Fibroblast of the aortic adventitia (primary cell): Measurements from ENCODE around the gene DDX17. TPM values are rescaled to one million over a fixed set of nuclear protein-coding genes. Genes with fewer than 3 reads are reported as not detected.

Experiments used
- DNase-seq: peaks from one replicate; pipeline ENCODE4 v3.0.0-alpha.2; 2010; ENCODE audit warnings: low read depth
- H3K4me3 ChIP-seq: 2 replicates; pipeline ENCODE4 v1.5.1; 2011; ENCODE audit warnings: low read depth, mild to moderate bottlenecking, control low read depth, low read length, moderate library complexity
- total RNA-seq: library from RNA; depleted of rRNA; stranded (reverse); fragments of >200 nt; gene quantifications from 2 replicates; pipeline ENCODE4 v1.2.3, GENCODE V29; 2012; ENCODE audit warnings: low replicate concordance
- TF ChIP-seq, protein P1 (sequence below): IDR thresholded peaks from 2 replicates; pipeline ENCODE4 v1.5.1; 2011; ENCODE audit warnings: mild to moderate bottlenecking, low read length, control low read depth, inconsistent platforms; ENCODE audit not compliant: insufficient read depth

The DDX17 gene
- total RNA-seq, 1 donor = 322 TPM

DNA sequence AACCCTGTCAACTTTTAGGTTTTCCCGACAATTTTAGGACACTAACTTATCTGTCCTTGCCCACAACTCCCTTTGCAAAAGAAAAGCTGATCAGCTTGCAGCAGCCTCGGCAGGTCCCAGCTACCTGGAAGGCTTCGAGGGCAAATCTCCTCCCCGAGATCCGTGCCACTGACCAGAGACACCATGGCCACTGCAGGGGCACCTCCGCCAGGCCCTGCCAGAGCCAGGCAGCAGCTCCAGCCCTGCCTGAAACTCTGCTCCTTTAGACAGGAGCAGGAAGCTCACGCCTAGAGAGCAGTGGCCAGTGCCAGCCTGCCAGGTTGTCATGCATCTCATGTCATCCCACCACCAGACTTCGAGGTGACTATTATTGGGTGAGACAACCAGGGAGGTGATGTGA is 72.2 kb downstream of the DDX17 start:
- TF ChIP-seq, protein P1, sequence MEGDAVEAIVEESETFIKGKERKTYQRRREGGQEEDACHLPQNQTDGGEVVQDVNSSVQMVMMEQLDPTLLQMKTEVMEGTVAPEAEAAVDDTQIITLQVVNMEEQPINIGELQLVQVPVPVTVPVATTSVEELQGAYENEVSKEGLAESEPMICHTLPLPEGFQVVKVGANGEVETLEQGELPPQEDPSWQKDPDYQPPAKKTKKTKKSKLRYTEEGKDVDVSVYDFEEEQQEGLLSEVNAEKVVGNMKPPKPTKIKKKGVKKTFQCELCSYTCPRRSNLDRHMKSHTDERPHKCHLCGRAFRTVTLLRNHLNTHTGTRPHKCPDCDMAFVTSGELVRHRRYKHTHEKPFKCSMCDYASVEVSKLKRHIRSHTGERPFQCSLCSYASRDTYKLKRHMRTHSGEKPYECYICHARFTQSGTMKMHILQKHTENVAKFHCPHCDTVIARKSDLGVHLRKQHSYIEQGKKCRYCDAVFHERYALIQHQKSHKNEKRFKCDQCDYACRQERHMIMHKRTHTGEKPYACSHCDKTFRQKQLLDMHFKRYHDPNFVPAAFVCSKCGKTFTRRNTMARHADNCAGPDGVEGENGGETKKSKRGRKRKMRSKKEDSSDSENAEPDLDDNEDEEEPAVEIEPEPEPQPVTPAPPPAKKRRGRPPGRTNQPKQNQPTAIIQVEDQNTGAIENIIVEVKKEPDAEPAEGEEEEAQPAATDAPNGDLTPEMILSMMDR = no peak
- H3K4me3 ChIP-seq = no peak overlapping the region
- no peak for DNase-seq

Other genes starting within 250 kb of the DDX17 start
- gene TMEM184B, start 233.3 kb downstream of the DDX17 start, total RNA-seq = 20.2 and 46.0 TPM in 2 replicates
- gene CSNK1E, start 188.9 kb downstream of the DDX17 start, total RNA-seq = 31.5 and 94.7 TPM in 2 replicates
- not detected in 2 replicates for gene KCNJ4, start 51.1 kb downstream of the DDX17 start, total RNA-seq
- gene KDELR3, start 38.2 kb downstream of the DDX17 start, total RNA-seq = 22.1 and 183 TPM in 2 replicates
- gene DMC1, start 63.9 kb upstream of the DDX17 start, total RNA-seq = 1.3 and 5.3 TPM in 2 replicates
- 0.74 and 2.0 TPM in 2 replicates for gene FAM227A, start 150.1 kb upstream of the DDX17 start, total RNA-seq
- gene CBY1, start 150.3 kb upstream of the DDX17 start, total RNA-seq = 14.3 and 19.4 TPM in 2 replicates
- 32.2 and 70.4 TPM in 2 replicates for gene TOMM22, start 175.6 kb upstream of the DDX17 start, total RNA-seq
- gene JOSD1, start 194.6 kb upstream of the DDX17 start, total RNA-seq = 56.4 and 61.2 TPM in 2 replicates
- 19.6 and 26.8 TPM in 2 replicates for gene GTPBP1, start 199.6 kb upstream of the DDX17 start, total RNA-seq
- gene SUN2, start 249.7 kb upstream of the DDX17 start, total RNA-seq = 69.1 and 93.2 TPM in 2 replicates